NCI-H1694 treated with DMSO at 0.1 percent for 48 hours (cell line): ENCODE measurements around the gene AIG1.
A peak's percentile ranks its signal among the peaks of the same experiment; 100 is the strongest.

Experiments used
- DNase-seq: peaks from one replicate; lab custom pipeline; 2025; lab: John Stamatoyannopoulos, UW

The AIG1 gene

GRCh38 chr6:143097224-143097795 lies 36.6 kb downstream of the AIG1 start:
- no peak for DNase-seq

GRCh38 chr6:143098054-143098671 lies 37.5 kb downstream of the AIG1 start:
- peak; percentile 0 for DNase-seq

- no peak for DNase-seq
These were observed 39.0 kb downstream of the AIG1 start for GRCh38 chr6:143099647-143100046.

GRCh38 chr6:143100429-143100828 lies 39.7 kb downstream of the AIG1 start:
- no peak for DNase-seq

GRCh38 chr6:143103916-143104315 lies 43.2 kb downstream of the AIG1 start:
- DNase-seq = no peak

GRCh38 chr6:143107440-143107839 lies 46.8 kb downstream of the AIG1 start:
- no peak for DNase-seq

GRCh38 chr6:143107911-143108761 lies 47.4 kb downstream of the AIG1 start:
- no peak for DNase-seq

GRCh38 chr6:143109196-143109595 lies 48.5 kb downstream of the AIG1 start:
- DNase-seq = no peak

GRCh38 chr6:143110572-143110971 lies 49.9 kb downstream of the AIG1 start:
- DNase-seq = no peak

- no peak for DNase-seq
These were observed 50.3 kb downstream of the AIG1 start for GRCh38 chr6:143110996-143111395.

- DNase-seq = no peak
These were observed 50.8 kb downstream of the AIG1 start for GRCh38 chr6:143111443-143111842.

GRCh38 chr6:143112084-143112768 lies 51.5 kb downstream of the AIG1 start:
- no peak for DNase-seq

- no peak for DNase-seq
These were observed 52.1 kb downstream of the AIG1 start for GRCh38 chr6:143112837-143113236.

GRCh38 chr6:143115728-143116127 lies 55.0 kb downstream of the AIG1 start:
- no peak for DNase-seq

GRCh38 chr6:143117108-143117507 lies 56.4 kb downstream of the AIG1 start:
- DNase-seq = no peak

GRCh38 chr6:143119260-143119659 lies 58.6 kb downstream of the AIG1 start:
- DNase-seq = no peak

- DNase-seq = no peak
These were observed 62.4 kb downstream of the AIG1 start for GRCh38 chr6:143123081-143123480.

GRCh38 chr6:143123941-143124340 lies 63.3 kb downstream of the AIG1 start:
- DNase-seq = no peak

- DNase-seq = no peak
These were observed 64.8 kb downstream of the AIG1 start for GRCh38 chr6:143125455-143125854.

GRCh38 chr6:143125864-143126573 lies 65.3 kb downstream of the AIG1 start:
- no peak for DNase-seq

- no peak for DNase-seq
These were observed 65.9 kb downstream of the AIG1 start for GRCh38 chr6:143126574-143126941.
